Sigmoid colon (tissue), 7 donors: Measurements from ENCODE around the gene MAPKBP1. TPM values are rescaled to one million over a fixed set of nuclear protein-coding genes. Genes with fewer than 3 reads are reported as not detected.

ENCODE experiments used
- DNase-seq: peaks from one replicate; pipeline ENCODE4 v3.0.0-alpha.2; 2019
- H3K27ac ChIP-seq, 4 donors: fragments of 200-600 bp; sonication (generic); one replicate each; pipeline ENCODE4 v1.5.1; 2016 to 2019; ENCODE audit warnings: mild to moderate bottlenecking in 1 of 4
- H3K27me3 ChIP-seq, 3 donors: fragments of 200-600 bp; sonication (generic); one replicate each; pipeline ENCODE4 v1.5.1; 2019; ENCODE audit warnings: mild to moderate bottlenecking in 1 of 3
- H3K36me3 ChIP-seq, 4 donors: fragments of 200-600 bp; sonication (generic); one replicate each; pipeline ENCODE4 v1.5.1; 2016 to 2019
- H3K4me1 ChIP-seq, 4 donors: fragments of 200-600 bp; sonication (generic); one replicate each; pipeline ENCODE4 v1.5.1; 2017 to 2019
- H3K4me3 ChIP-seq, 4 donors: fragments of 200-600 bp; sonication (generic); one replicate each; pipeline ENCODE4 v1.5.1; 2017 to 2019; ENCODE audit warnings: mild to moderate bottlenecking in 2 of 4, moderate library complexity in 1 of 4
- H3K9me3 ChIP-seq, 4 donors: fragments of 200-600 bp in 3 of 4; sonication (generic) in 3 of 4; one replicate each; pipeline versions ENCODE4 v1.5.1 to v1.6.1; 2013 to 2019
- CTCF ChIP-seq, 4 experiments: fragments of 450-650 bp in 3 of 4; fragments of 200-600 bp in 1 of 4; IDR thresholded peaks; one replicate each; pipeline ENCODE4 v1.5.1; 2016 to 2019; ENCODE audit warnings: antibody characterized with exemption in 4 of 4, mild to moderate bottlenecking in 3 of 4, moderate library complexity in 2 of 4
- EP300 ChIP-seq, 4 donors: sonication (generic); formaldehyde crosslinking; IDR thresholded peaks; one replicate each; pipeline ENCODE4 v1.6.1; 2017; ENCODE audit warnings: antibody characterized with exemption in 4 of 4
- POLR2A ChIP-seq, 2 donors: fragments of 450-650 bp; IDR thresholded peaks; one replicate each; pipeline ENCODE4 v1.6.1; 2016; ENCODE audit warnings: antibody characterized with exemption in 2 of 2, mild to moderate bottlenecking in 2 of 2, moderate library complexity in 2 of 2
- POLR2AphosphoS5 ChIP-seq, 4 donors: sonication (generic); formaldehyde crosslinking; IDR thresholded peaks; one replicate each; pipeline ENCODE4 v1.6.1; 2017; ENCODE audit warnings: antibody characterized with exemption in 4 of 4
- WGBS, 2 donors: extraction: QIAGEN DNeasy Blood & Tissue Kit; methylation state at CpG; one replicate each; pipeline ENCODE4 v1.1.7; 2013; 5-methylcytosine and 5-hydroxymethylcytosine counted together
- intact Hi-C: fragments of 100-400 bp; cut with DNase I; formaldehyde crosslinking; loops from one replicate; pipeline ENCODE4 v1.15.1; 2023
- polyA plus RNA-seq, 3 donors: library from polyadenylated mRNA; stranded (reverse); fragments of 200-250 nt; gene quantifications; one replicate each; pipeline ENCODE4 v1.2.3, GENCODE V29; 2013
- total RNA-seq, 4 donors: library from RNA; depleted of rRNA; stranded (reverse); fragments of >200 nt; gene quantifications; one replicate each; pipeline ENCODE4 v1.1.0, GENCODE V29; 2016
- donor health status: healthy with polysubstance abuse.
- donor health status: Bipolar disorder and iron deficiency.
- donor health status: healthy.

Gene MAPKBP1
- total and polyA plus RNA-seq, 7 donors, result 2.3 to 42.7 (median 15.0) TPM

GRCh38 chr15:41792000-41792637 is 17.8 kb downstream of the MAPKBP1 start:
- Histone ChIP-seq H3K4me1 (peaks cover 0 to 54% (median 49%) of the 10 kb centered on the region in 4 donors), H3K36me3 (no peaks in the 10 kb centered on the region), H3K9me3 (no peaks in the 10 kb centered on the region), H3K27me3 (no peaks in the 10 kb centered on the region), H3K4me3 (no peak overlapping the region), H3K27ac (peak overlapping the region in 1 of 4 donors; percentile 67)
- no peak for TF ChIP-seq POLR2AphosphoS5 (IDR thresholded peaks at IDR 0.05)
- no peak for TF ChIP-seq POLR2A (IDR thresholded peaks at IDR 0.05)
- TF ChIP-seq EP300 (IDR thresholded peaks at IDR 0.05), result no peak
- TF ChIP-seq CTCF (IDR thresholded peaks at IDR 0.05), result no peak
- no peak for DNase-seq
- intact Hi-C loops, result no loop called here
- 80 to 93% methylated on average over 5 of the region's 5 CpGs for WGBS, 2 donors

GRCh38 chr15:41794081-41794480 is 19.8 kb downstream of the MAPKBP1 start:
- TF ChIP-seq CTCF (IDR thresholded peaks at IDR 0.05) (no peak), POLR2A (IDR thresholded peaks at IDR 0.05) (no peak), POLR2AphosphoS5 (IDR thresholded peaks at IDR 0.05) (no peak), EP300 (IDR thresholded peaks at IDR 0.05) (no peak)
- H3K9me3 ChIP-seq, result no peaks in the 10 kb centered on the region
- no peak overlapping the region for H3K4me3 ChIP-seq
- intact Hi-C loops, result no loop called here
- 90% methylated on average over 4 of the region's 4 CpGs for WGBS, 2 donors
- peaks cover 0 to 44% (median 40%) of the 10 kb centered on the region in 4 donors for H3K4me1 ChIP-seq
- DNase-seq, result no peak
- no peaks in the 10 kb centered on the region for H3K36me3 ChIP-seq
- H3K27me3 ChIP-seq, result no peaks in the 10 kb centered on the region
- peak overlapping the region in 1 of 4 donors; percentile 17 for H3K27ac ChIP-seq

GRCh38 chr15:41795996-41796856 is 21.9 kb downstream of the MAPKBP1 start:
- H3K27ac ChIP-seq, result peak overlapping the region in 2 of 4 donors; percentile 15 to 65
- no peaks in the 10 kb centered on the region for H3K27me3 ChIP-seq
- intact Hi-C loops, result no loop called here
- WGBS, 2 donors, result 70 to 83% methylated on average over 10 of the region's 10 CpGs
- no peak for DNase-seq
- H3K9me3 ChIP-seq, result no peaks in the 10 kb centered on the region
- TF ChIP-seq CTCF (IDR thresholded peaks at IDR 0.05) (no peak), POLR2A (IDR thresholded peaks at IDR 0.05) (no peak), POLR2AphosphoS5 (IDR thresholded peaks at IDR 0.05) (no peak), EP300 (IDR thresholded peaks at IDR 0.05) (no peak)
- peaks cover 0 to 17% (median 10%) of the 10 kb centered on the region in 4 donors for H3K36me3 ChIP-seq
- no peak overlapping the region for H3K4me3 ChIP-seq
- H3K4me1 ChIP-seq, result peaks cover 0 to 24% (median 19%) of the 10 kb centered on the region in 4 donors

GRCh38 chr15:41797201-41797944 is 23.1 kb downstream of the MAPKBP1 start:
- no peak for TF ChIP-seq CTCF (IDR thresholded peaks at IDR 0.05)
- no peak for TF ChIP-seq POLR2AphosphoS5 (IDR thresholded peaks at IDR 0.05)
- no peak for TF ChIP-seq EP300 (IDR thresholded peaks at IDR 0.05)
- no peak for TF ChIP-seq POLR2A (IDR thresholded peaks at IDR 0.05)
- no peak for DNase-seq
- Histone ChIP-seq H3K27me3 (no peaks in the 10 kb centered on the region), H3K4me1 (peaks cover 0 to 14% (median 12%) of the 10 kb centered on the region in 4 donors), H3K4me3 (no peak overlapping the region), H3K9me3 (no peaks in the 10 kb centered on the region), H3K36me3 (peaks cover 0 to 24% (median 10%) of the 10 kb centered on the region in 4 donors), H3K27ac (peak overlapping the region in 1 of 4 donors; percentile 65)
- WGBS, 2 donors, result 82% methylated on average over 8 of the region's 8 CpGs
- intact Hi-C loops, result no loop called here
